ENCODE data around the gene DMRT3. TPM values are rescaled to one million over a fixed set of nuclear protein-coding genes. Genes with fewer than 3 reads are reported as not detected.

Gene DMRT3
- total and polyA plus RNA-seq, 2 donors (not counting 1 experiment from before 2014, with no cell fraction given): not detected

- Histone ChIP-seq H3K4me3 (ENCODE audit: control extremely low read depth in 1 of 5, extremely low read depth in 1 of 5, insufficient read depth in 1 of 5, low read depth in 2 of 5, low read length in 4 of 5) (no peak overlapping the region), H3K4me2 (replicated peaks; ENCODE audit: low read depth, low read length, poor library complexity, severe bottlenecking) (no peak overlapping the region), H4K20me1 (ENCODE audit: control insufficient read depth, insufficient read depth, low read length, poor library complexity, severe bottlenecking) (no peaks in the 10 kb centered on the region), H3K9ac (ENCODE audit: low read length) (no peak overlapping the region), H3K36me3 (replicated peaks in 1 of 2; ENCODE audit: control extremely low read depth in 1 of 2, control insufficient read depth in 1 of 2, extremely low read depth in 1 of 2, insufficient read depth in 2 of 2, low read length in 1 of 2) (no peaks in the 10 kb centered on the region), H2AFZ (ENCODE audit: insufficient read depth, low read depth, low read length, poor library complexity, severe bottlenecking) (no peak overlapping the region), H3K4me1 (ENCODE audit: control insufficient read depth in 2 of 2, insufficient read depth in 2 of 2, low read length in 2 of 2) (peaks cover 3% of the 10 kb centered on the region in 2 donors), H3K27ac (ENCODE audit: low read length in 2 of 2) (no peak overlapping the region), H3K9me3 (ENCODE audit: control extremely low read depth in 1 of 3, control insufficient read depth in 2 of 3, insufficient read depth in 1 of 3, low read length in 2 of 3) (no peaks in the 10 kb centered on the region), H3K27me3 (replicated peaks in 1 of 4; ENCODE audit: control extremely low read depth in 1 of 4, control insufficient read depth in 3 of 4, insufficient read depth in 4 of 4, low read length in 3 of 4) (peaks cover 0 to 17% (median 0%) of the 10 kb centered on the region in 4 experiments), H3K79me2 (ENCODE audit: control insufficient read depth, insufficient read depth, low read length) (no peaks in the 10 kb centered on the region)
- WGBS (ENCODE audit: insufficient coverage): 4% methylated on average over 13 of the region's 14 CpGs
- Mint-ChIP-seq H3K27me3 (peaks cover 46% of the 10 kb centered on the region), H3K4me1 (no peaks in the 10 kb centered on the region), H3K4me3 (no peak overlapping the region), H3K9me3 (ENCODE audit: insufficient read depth) (no peaks in the 10 kb centered on the region), H3K27ac (no peak overlapping the region)
- DNase-seq (peak; percentile 74), ATAC-seq (ENCODE audit: low read depth) (peak; percentile 89)
- intact Hi-C loops (cut with micrococcal nuclease): loop anchor here (1.0 kb wide), 1 partner anchor 396 kb away; no protein-coding TSS in a partner anchor
- CTCF ChIA-PET: interaction anchor here (0.6 to 2.6 kb wide), 13 partner anchors 9 to 400 kb away, joined by 3 to 27 read pairs (median 3); no protein-coding TSS in a partner anchor
- POLR2A ChIA-PET: no interaction called here
- TF ChIP-seq, protein P1, sequence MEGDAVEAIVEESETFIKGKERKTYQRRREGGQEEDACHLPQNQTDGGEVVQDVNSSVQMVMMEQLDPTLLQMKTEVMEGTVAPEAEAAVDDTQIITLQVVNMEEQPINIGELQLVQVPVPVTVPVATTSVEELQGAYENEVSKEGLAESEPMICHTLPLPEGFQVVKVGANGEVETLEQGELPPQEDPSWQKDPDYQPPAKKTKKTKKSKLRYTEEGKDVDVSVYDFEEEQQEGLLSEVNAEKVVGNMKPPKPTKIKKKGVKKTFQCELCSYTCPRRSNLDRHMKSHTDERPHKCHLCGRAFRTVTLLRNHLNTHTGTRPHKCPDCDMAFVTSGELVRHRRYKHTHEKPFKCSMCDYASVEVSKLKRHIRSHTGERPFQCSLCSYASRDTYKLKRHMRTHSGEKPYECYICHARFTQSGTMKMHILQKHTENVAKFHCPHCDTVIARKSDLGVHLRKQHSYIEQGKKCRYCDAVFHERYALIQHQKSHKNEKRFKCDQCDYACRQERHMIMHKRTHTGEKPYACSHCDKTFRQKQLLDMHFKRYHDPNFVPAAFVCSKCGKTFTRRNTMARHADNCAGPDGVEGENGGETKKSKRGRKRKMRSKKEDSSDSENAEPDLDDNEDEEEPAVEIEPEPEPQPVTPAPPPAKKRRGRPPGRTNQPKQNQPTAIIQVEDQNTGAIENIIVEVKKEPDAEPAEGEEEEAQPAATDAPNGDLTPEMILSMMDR (IDR thresholded peaks at IDR 0.05): peak; percentile 93
- no peak for TF ChIP-seq EZH2 (IDR thresholded peaks at IDR 0.05; ENCODE audit: borderline replicate concordance, insufficient read depth, low read depth, low read length, poor library complexity, severe bottlenecking)
Observed at GRCh38 chr9:1009101-1009707, 32.7 kb downstream of the DMRT3 start.

DNA sequence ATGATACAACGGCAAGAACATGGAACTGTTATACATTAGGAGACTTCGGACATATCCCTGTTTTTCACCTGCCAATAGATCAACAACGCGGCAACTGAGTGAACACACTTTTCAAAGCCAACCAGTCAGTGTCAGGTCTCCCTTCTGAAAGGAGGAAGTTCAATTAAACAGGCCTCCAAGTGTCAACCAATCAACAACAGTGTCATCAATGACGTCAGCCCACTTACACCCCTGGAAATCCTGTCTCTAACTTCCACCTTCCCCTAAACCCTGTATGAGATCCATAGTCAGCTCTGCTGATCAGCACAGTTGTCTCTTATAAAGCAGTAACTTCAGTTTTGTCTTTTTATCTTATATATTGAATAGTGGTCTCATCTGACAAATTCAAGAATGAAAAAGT lies 36.6 kb downstream of the DMRT3 start:
- no peak overlapping the region for H3K4me3 ChIP-seq (ENCODE audit: control extremely low read depth in 1 of 5, extremely low read depth in 1 of 5, insufficient read depth in 1 of 5, low read depth in 2 of 5, low read length in 4 of 5)
- ChIA-PET POLR2A (no interaction called here), CTCF (interaction anchor here (0.7 kb wide), 1 partner anchor 626 kb away, joined by 3 read pairs; no protein-coding TSS in a partner anchor)
- H3K4me1 ChIP-seq (ENCODE audit: control insufficient read depth in 2 of 2, insufficient read depth in 2 of 2, low read length in 2 of 2): no peaks in the 10 kb centered on the region
- Mint-ChIP-seq H3K27ac (no peak overlapping the region), H3K4me1 (no peaks in the 10 kb centered on the region), H3K27me3 (peaks cover 35% of the 10 kb centered on the region), H3K4me3 (no peak overlapping the region), H3K9me3 (ENCODE audit: insufficient read depth) (no peaks in the 10 kb centered on the region)
- no peaks in the 10 kb centered on the region for H3K9me3 ChIP-seq (ENCODE audit: control extremely low read depth in 1 of 3, control insufficient read depth in 2 of 3, insufficient read depth in 1 of 3, low read length in 2 of 3)
- ATAC-seq (ENCODE audit: low read depth): no peak
- intact Hi-C loops (cut with micrococcal nuclease): no loop called here
- no peak overlapping the region for H3K9ac ChIP-seq (ENCODE audit: low read length)
- H3K36me3 ChIP-seq (replicated peaks in 1 of 2; ENCODE audit: control extremely low read depth in 1 of 2, control insufficient read depth in 1 of 2, extremely low read depth in 1 of 2, insufficient read depth in 2 of 2, low read length in 1 of 2): no peaks in the 10 kb centered on the region
- no peak overlapping the region for H3K4me2 ChIP-seq (replicated peaks; ENCODE audit: low read depth, low read length, poor library complexity, severe bottlenecking)
- H4K20me1 ChIP-seq (ENCODE audit: control insufficient read depth, insufficient read depth, low read length, poor library complexity, severe bottlenecking): no peaks in the 10 kb centered on the region
- peak overlapping the region; percentile 5 for H2AFZ ChIP-seq (ENCODE audit: insufficient read depth, low read depth, low read length, poor library complexity, severe bottlenecking)
- H3K79me2 ChIP-seq (ENCODE audit: control insufficient read depth, insufficient read depth, low read length): no peaks in the 10 kb centered on the region
- DNase-seq: peak; percentile 19
- no peak overlapping the region for H3K27ac ChIP-seq (ENCODE audit: low read length in 2 of 2)
- TF ChIP-seq, protein P1 (IDR thresholded peaks at IDR 0.05): no peak
- no peak for TF ChIP-seq EZH2 (IDR thresholded peaks at IDR 0.05; ENCODE audit: borderline replicate concordance, insufficient read depth, low read depth, low read length, poor library complexity, severe bottlenecking)
- WGBS (ENCODE audit: insufficient coverage): 78% methylated on average over 5 of the region's 5 CpGs
- peaks cover 0 to 12% (median 1%) of the 10 kb centered on the region in 4 experiments for H3K27me3 ChIP-seq (replicated peaks in 1 of 4; ENCODE audit: control extremely low read depth in 1 of 4, control insufficient read depth in 3 of 4, insufficient read depth in 4 of 4, low read length in 3 of 4)

Data from B cell (primary cell).